ENCODE measurements around the gene FOXI3.

The FOXI3 gene

DNA sequence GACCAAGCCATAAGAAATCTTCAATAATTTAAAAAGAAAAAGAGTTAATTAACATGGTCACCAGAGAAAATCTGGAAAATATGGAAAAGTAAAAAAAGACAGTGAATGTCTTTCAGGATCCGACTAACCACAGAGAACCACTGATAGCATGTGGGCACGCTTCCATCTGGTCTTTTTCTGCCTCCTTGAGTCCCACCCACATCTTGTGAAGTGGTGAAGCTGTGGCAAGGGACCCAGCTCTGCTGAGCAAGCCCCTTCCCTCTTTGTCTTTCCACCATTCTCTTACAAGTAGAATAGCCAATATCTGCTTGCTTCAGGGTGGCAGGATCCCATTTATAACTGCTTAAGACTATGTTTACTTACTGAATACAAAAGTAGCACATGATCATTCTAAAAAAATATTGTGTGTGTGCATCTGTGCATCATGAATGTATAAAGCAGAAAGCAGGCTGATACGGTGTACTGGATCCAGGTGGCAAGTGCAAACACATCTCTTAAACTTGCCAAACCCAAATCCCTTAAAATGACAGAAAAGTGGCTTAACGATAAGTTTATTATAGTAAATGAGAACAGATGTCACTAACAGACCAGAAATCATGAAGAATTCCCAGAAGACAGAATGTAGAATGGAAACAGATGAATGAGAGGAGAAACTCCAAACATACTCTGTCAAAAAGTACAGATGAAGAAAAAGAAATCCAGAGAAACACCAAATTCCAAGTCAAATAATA, 52.3 kb downstream of the FOXI3 start:
- Histone ChIP-seq H3K36me3 (ENCODE audit: control insufficient read depth, low read length) (no peaks in the 10 kb centered on the region), H3K4me3 (ENCODE audit: low read length) (no peak overlapping the region), H3K9me3 (ENCODE audit: control insufficient read depth, insufficient read depth, low read length) (no peaks in the 10 kb centered on the region), H3K27me3 (ENCODE audit: control insufficient read depth, low read length) (peaks cover 9% of the 10 kb centered on the region; the same call in 1 of the 2 replicates), H4K20me1 (ENCODE audit: control insufficient read depth, insufficient read depth, low read depth, low read length) (no peaks in the 10 kb centered on the region), H3K4me1 (ENCODE audit: control insufficient read depth, low read length) (no peaks in the 10 kb centered on the region), H3K4me2 (ENCODE audit: low read length) (no peak overlapping the region), H3K79me2 (ENCODE audit: control insufficient read depth, low read length) (no peaks in the 10 kb centered on the region), H3K27ac (ENCODE audit: low read depth, low read length) (no peak overlapping the region), H3K9me2 (replicated peaks; ENCODE audit: control insufficient read depth, low read length) (no peaks in the 10 kb centered on the region), H3F3A (ENCODE audit: control insufficient read depth, insufficient read depth) (no peaks in the 10 kb centered on the region)
- TF ChIP-seq, protein P1, sequence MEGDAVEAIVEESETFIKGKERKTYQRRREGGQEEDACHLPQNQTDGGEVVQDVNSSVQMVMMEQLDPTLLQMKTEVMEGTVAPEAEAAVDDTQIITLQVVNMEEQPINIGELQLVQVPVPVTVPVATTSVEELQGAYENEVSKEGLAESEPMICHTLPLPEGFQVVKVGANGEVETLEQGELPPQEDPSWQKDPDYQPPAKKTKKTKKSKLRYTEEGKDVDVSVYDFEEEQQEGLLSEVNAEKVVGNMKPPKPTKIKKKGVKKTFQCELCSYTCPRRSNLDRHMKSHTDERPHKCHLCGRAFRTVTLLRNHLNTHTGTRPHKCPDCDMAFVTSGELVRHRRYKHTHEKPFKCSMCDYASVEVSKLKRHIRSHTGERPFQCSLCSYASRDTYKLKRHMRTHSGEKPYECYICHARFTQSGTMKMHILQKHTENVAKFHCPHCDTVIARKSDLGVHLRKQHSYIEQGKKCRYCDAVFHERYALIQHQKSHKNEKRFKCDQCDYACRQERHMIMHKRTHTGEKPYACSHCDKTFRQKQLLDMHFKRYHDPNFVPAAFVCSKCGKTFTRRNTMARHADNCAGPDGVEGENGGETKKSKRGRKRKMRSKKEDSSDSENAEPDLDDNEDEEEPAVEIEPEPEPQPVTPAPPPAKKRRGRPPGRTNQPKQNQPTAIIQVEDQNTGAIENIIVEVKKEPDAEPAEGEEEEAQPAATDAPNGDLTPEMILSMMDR (IDR thresholded peaks at IDR 0.05; ENCODE audit: low read depth, low read length, poor library complexity, severe bottlenecking): no peak
- no peak for TF ChIP-seq EZH2phosphoT487 (IDR thresholded peaks at IDR 0.05; ENCODE audit: borderline replicate concordance, low read length)

- no peaks in the 10 kb centered on the region for H3K36me3 ChIP-seq (ENCODE audit: control insufficient read depth, low read length)
- H3K4me3 ChIP-seq (ENCODE audit: low read length): no peak overlapping the region
- H3K27me3 ChIP-seq (ENCODE audit: control insufficient read depth, low read length): peaks cover 9% of the 10 kb centered on the region; the same call in 1 of the 2 replicates
- H3K27ac ChIP-seq (ENCODE audit: low read depth, low read length): no peak overlapping the region
- H3K9me3 ChIP-seq (ENCODE audit: control insufficient read depth, insufficient read depth, low read length): no peaks in the 10 kb centered on the region
- no peaks in the 10 kb centered on the region for H3K79me2 ChIP-seq (ENCODE audit: control insufficient read depth, low read length)
- no peaks in the 10 kb centered on the region for H3K9me2 ChIP-seq (replicated peaks; ENCODE audit: control insufficient read depth, low read length)
- H4K20me1 ChIP-seq (ENCODE audit: control insufficient read depth, insufficient read depth, low read depth, low read length): no peaks in the 10 kb centered on the region
- TF ChIP-seq EZH2phosphoT487 (IDR thresholded peaks at IDR 0.05; ENCODE audit: borderline replicate concordance, low read length): no peak
- TF ChIP-seq, protein P1 (IDR thresholded peaks at IDR 0.05; ENCODE audit: low read depth, low read length, poor library complexity, severe bottlenecking): no peak
- H3K4me1 ChIP-seq (ENCODE audit: control insufficient read depth, low read length): no peaks in the 10 kb centered on the region
- no peak overlapping the region for H3K4me2 ChIP-seq (ENCODE audit: low read length)
- no peaks in the 10 kb centered on the region for H3F3A ChIP-seq (ENCODE audit: control insufficient read depth, insufficient read depth)
These were observed 54.3 kb downstream of the FOXI3 start for GRCh38 chr2:88398180-88398579.

Measured in DOHH2 (cell line).